CD4-positive, alpha-beta T cell treated with Interleukin-2 at 100 ng/mL for 4 hours (primary cell): ENCODE measurements around the gene NFATC2.
"Not testable (repeated sequence)": the region's sequence is repeated elsewhere in the genome, so short reads cannot be mapped to it uniquely, and the experiment has no call there.

Experiments
- DNase-seq: peaks from one replicate; pipeline ENCODE4 v3.0.0-alpha.2; 2020; ENCODE audit warnings: low spot score

Gene NFATC2

DNA sequence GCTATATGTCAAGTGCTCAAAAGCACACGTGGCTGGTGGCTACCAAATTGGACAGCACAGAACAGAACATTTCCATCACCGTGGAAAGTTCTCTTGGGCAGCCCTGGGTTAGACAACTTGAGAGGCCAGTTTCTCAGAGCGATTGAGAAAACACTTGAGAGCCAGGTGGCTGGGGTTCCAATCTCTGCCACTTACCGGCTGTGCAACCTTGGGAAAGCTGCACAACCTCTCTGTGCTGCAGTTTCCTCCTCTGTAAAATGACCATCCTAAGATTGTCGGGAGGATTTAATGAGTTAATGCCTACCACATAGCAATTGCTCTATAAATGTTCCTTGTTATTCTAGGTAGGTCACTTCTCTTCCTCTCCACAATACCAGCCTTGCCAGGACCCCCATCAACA, 25.1 kb upstream of the NFATC2 start:
- no peak for DNase-seq

- no peak for DNase-seq
Measured at GRCh38 chr20:51566594-51566993, 24.1 kb upstream of the NFATC2 start.

- DNase-seq = no peak
Measured at GRCh38 chr20:51565298-51566144, 23.0 kb upstream of the NFATC2 start.

- no peak for DNase-seq
Measured at GRCh38 chr20:51563486-51564332, 21.2 kb upstream of the NFATC2 start.

DNA sequence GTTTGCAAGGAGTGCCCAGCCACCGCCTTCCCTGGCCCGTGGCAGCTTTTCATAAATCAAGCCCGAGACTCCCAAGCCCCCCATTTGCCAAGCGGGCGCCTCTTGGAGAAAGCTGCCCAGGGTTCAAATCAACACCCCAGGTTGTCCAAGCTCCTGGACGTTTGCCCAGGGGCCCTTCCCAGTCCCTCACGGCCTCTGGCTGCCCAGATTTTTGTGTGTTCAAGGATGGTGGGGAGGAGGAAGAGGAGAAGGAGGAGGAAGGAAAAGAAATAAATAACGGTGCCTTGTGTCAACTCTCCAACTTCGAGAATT, 20.6 kb upstream of the NFATC2 start:
- no peak for DNase-seq

DNA sequence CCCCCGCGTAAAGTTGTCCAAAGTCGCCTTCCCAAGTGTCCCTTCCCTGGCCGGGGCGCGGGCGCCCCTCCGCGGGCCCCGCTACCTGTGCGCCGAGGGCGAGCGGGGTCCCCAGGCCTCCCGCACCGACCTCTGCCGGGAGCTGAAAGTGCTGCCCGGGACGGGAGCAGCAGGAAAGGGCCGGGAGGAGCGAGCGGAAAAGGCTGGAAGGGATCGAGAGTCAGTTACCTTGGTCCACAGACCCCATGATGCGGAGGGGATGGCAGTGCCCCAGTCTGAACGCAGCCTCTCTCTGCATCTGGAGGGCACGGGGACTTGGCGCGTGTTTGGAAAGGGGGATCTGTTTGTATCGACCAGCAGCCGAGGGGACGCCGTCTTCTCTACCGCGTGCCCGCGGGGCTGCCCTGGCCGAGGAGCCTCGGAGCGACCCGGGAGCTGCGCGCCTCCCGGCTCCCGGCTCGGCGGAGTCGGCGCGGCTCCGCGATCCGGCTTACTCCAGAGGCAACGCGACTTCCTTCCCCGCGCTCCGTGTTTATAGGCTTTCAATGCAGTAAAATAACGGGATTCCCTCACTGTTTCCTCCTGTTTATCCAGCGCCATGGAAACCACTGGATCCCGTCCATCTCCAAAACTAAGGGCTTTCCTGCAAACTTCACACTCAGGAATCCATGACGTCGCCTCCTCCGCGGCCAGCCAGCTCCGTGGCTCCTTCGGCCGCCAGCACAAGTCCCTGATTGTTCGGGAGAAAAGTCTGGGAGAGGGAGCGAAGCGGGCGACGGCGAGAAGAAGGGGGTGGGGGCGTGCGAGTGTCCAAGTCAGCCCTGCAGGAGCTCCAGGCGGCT, 20.0 kb upstream of the NFATC2 start:
- no peak for DNase-seq

GRCh38 chr20:51562027-51562331, 19.5 kb upstream of the NFATC2 start:
- DNase-seq = no peak

DNA sequence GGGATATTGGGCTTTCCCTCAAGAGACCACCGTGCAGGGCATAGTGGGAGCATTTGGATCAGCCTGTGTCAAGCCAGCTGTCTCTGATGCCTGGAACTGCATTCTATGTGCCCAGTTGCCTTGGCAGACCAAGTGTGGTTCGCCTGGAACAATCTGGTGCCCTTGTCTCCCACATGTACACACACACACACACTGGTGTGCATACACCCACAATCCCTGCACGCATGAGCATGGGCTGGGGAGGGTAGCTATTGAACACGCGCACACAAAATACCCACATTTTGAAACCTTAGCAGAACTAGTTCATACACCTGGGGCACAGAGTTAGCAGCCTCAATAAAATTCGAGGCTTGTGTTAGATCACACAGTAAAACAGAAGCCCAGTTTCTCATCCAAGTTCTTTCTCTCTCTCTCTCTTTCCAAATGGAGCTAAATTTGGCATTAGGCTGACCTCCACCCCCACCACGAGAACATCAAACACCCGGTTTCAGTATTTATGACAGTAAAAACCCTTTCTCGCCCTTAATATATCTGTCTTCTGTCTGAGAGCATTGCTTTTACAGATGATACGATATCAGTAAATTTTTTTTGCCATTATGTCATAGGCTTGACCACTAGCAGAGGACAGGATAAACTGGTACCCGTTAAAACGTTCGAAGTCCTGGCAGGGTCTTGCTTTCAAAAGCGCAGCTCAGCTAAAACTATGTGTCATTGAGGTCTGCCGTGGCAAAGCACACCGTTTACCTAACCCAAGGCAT, 18.2 kb upstream of the NFATC2 start:
- no peak for DNase-seq

GRCh38 chr20:51560042-51560441, 17.5 kb upstream of the NFATC2 start:
- no peak for DNase-seq

- DNase-seq = peak; percentile 36
Measured at GRCh38 chr20:51554538-51555165, 12.1 kb upstream of the NFATC2 start.

DNA sequence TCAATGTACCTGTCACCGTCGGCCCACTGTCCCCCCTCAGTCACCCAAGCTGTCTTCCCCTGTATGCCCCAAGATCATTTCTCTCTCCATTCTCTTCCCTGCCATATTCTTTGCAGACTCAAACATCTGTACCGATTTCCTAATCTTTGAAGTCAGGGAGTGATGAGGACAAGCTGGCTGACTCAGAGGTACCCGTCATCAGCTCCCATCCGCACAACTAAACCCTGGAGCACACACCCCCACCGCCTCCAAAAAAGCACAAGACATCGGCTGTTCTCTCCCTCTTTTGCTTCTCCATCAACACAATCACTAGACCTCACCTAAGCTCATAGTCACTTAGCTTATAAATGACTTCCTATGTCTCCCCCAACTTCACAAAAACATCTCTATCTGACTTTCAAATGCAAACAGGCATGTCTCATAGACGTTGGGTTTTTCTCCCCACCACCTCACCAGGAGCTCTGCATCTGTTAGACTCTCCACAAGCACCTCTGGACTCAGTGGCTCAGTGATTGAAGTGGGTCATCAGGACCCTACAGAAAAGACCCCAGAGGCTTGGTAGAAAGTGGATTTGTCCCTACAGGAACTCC, 11.5 kb upstream of the NFATC2 start:
- DNase-seq = no peak

- DNase-seq = no peak
Measured at GRCh38 chr20:51551186-51551585, 8.7 kb upstream of the NFATC2 start.

- DNase-seq = no peak
Measured at GRCh38 chr20:51549474-51549873, 7.0 kb upstream of the NFATC2 start.

GRCh38 chr20:51547951-51548350, 5.4 kb upstream of the NFATC2 start:
- DNase-seq = no peak

DNA sequence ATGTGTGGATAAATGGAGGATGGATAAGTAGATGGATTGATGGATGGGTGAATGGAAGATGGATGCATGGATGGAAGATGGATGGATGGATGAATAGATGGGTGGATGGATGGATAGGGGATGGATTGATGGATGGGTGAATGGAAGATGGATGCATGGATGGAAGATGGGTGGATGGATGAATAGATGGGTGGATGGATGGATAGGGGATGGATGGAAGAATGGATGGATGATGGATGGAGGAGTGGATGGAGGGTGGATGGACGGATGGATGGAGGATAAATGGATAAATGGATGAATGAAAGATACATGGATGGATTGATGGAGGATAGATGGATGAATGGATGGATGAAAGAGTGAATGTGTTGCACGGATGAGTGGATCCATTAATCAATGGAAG, 3.0 kb upstream of the NFATC2 start:
- DNase-seq = no peak

GRCh38 chr20:51543422-51543788, 886 bp upstream of the NFATC2 start:
- DNase-seq = no peak

DNA sequence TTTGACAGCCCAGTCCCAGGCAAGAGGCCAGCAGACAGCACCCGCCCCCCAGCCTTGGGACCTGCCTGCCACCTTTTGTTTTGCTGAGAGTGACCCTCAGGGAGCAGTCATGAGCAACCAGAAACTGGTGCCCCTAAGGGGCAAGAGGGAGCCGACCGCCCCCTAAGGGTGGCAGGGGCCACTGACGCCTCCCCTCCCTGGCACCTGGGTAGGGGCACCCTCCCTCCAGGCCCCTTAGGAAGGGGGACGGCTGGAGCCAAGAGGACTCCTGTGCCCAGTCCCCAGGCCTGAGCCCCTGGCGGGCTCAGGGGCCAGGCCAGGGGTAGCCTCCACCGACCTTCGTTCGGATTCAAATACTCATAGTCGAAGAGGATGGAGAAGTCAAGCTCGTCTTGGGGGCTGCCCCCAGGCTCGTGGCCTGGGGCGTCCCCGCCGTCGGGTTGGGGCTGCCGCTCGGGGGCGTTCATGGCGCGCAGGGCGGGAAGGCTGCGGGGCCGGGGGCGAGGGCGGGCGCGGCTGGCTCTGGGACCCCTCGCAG, 417 bp downstream of the NFATC2 start:
- DNase-seq = peak; percentile 62

DNA sequence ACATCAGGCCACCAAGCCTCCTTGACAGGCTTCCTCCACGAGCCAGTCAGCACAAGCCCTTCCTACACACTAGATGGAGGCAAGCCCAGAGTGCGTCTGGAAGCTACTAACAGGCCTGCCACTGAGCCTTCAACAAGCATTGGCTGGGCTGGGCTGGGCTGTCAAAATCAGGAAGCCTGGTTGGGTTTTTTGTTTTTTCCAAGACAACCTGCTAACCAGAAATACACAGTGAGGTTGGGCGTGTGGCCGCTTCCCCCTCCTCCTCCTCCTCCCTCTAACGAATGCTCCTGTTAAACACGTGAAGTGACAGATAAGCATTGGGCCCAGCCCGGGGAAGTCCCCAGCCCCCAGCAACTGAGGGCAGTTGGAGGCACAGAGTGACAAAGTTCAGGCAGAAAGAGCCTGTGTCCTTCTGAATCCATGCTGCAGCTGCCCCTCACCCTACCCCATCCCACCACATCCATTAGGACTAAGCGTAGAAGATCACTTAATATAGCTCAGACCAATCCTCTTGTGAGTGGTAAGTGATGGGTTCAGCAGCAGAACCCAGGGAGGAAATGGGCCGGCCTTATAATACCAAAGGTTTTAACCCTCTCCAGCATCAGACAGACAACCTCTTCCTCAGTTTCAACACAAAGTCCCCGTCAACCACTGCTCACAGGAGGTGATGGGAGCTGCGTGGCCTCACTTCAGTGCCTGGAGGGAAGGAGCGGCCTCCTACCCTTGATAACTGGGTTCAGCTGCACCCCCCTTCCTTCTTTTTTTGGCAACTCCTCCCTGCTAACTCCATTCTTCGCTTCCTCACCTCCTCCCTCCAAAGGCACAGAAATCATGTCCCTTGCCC, 1.1 kb downstream of the NFATC2 start:
- peak; percentile 91 for DNase-seq

GRCh38 chr20:51540580-51540979, 1.9 kb downstream of the NFATC2 start:
- peak; percentile 67 for DNase-seq

- not testable (repeated sequence) for DNase-seq
Measured at GRCh38 chr20:51540074-51540473, 2.4 kb downstream of the NFATC2 start.
